ENCODE measurements around the gene CMIP.

The CMIP gene

DNA sequence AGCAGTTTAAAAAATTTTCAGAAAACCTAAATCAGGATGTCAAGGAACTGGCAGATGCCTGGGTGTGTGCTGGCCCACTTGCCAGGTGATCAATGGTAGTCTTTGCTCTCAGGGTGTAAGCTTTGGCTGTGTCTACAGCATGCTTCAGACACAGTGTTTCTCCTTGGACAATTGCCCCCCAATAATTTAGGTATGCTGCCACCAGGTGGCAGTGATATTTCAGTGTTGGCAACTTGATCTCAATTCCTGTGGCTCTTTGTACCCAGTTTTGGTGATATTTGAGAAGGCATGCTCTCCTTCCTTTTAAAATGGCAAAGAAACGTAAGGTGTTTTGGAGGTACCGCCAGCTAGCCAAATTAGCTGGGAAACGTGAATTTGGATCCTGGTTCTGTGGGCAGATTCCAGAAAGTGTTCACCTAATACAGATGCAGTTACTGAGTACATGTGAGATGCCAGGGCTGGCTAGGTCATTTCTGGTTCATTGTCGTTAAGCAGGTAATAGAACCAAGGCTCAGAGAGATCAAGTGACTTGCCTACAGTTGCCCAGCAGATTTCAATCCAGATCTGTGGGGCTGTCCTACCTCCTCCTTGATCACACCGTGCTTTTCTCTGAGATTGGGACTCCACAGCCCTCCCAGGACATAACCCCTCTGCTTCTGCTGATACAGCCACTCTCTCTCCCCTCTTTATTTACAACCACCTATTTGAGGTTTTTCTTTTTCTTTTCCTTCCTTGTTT lies 178.9 kb downstream of the CMIP start:
- H3K4me3 ChIP-seq (replicated peaks; ENCODE audit: low read depth, low read length) = no peak overlapping the region
- DNase-seq (ENCODE audit: low read depth) = peak; percentile 68
- TF ChIP-seq, protein P1, sequence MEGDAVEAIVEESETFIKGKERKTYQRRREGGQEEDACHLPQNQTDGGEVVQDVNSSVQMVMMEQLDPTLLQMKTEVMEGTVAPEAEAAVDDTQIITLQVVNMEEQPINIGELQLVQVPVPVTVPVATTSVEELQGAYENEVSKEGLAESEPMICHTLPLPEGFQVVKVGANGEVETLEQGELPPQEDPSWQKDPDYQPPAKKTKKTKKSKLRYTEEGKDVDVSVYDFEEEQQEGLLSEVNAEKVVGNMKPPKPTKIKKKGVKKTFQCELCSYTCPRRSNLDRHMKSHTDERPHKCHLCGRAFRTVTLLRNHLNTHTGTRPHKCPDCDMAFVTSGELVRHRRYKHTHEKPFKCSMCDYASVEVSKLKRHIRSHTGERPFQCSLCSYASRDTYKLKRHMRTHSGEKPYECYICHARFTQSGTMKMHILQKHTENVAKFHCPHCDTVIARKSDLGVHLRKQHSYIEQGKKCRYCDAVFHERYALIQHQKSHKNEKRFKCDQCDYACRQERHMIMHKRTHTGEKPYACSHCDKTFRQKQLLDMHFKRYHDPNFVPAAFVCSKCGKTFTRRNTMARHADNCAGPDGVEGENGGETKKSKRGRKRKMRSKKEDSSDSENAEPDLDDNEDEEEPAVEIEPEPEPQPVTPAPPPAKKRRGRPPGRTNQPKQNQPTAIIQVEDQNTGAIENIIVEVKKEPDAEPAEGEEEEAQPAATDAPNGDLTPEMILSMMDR (IDR thresholded peaks at IDR 0.05; ENCODE audit: low read length, missing control alignments) = peak; percentile 59

- H3K4me3 ChIP-seq (replicated peaks; ENCODE audit: low read depth, low read length) = no peak overlapping the region
- TF ChIP-seq, protein P1 (IDR thresholded peaks at IDR 0.05; ENCODE audit: low read length, missing control alignments) = no peak
- DNase-seq (ENCODE audit: low read depth) = no peak
These were observed 179.8 kb downstream of the CMIP start for GRCh38 chr16:81624403-81624759.

- H3K4me3 ChIP-seq (replicated peaks; ENCODE audit: low read depth, low read length) = no peak overlapping the region
- no peak for DNase-seq (ENCODE audit: low read depth)
- TF ChIP-seq, protein P1 (IDR thresholded peaks at IDR 0.05; ENCODE audit: low read length, missing control alignments) = no peak
These were observed 180.3 kb downstream of the CMIP start for GRCh38 chr16:81624760-81625543.

DNA sequence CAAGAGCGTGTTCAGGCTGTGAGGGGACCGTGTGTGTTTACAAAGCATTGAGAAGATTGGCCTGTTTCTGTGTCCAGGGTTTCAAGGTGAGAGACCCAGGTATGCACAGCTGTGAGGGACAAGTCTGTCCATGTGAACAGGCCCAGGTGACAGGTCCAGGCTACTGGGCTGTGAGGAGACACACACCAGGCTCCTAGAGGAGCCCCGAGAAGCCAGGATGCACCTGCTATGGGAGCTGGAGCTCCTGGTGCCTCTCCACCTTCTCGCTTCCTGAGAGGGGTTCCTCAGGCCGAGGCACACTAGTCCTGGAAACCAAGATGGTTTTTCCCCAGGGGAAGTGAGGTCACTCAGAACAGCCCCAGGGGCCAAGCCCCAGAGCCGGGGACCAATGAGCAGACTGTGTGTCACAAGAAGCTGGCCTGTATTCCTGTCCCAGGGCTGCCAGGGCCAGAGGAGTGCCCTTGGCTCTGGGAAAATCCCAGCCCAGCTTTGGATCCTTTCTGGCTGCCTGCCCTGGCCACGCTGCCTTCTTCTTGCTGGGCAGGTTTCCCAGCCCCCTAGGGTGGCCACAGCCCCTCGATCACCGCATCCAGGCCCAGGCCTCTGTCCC lies 181.0 kb downstream of the CMIP start:
- H3K4me3 ChIP-seq (replicated peaks; ENCODE audit: low read depth, low read length) = no peak overlapping the region
- TF ChIP-seq, protein P1 (IDR thresholded peaks at IDR 0.05; ENCODE audit: low read length, missing control alignments) = no peak

DNA sequence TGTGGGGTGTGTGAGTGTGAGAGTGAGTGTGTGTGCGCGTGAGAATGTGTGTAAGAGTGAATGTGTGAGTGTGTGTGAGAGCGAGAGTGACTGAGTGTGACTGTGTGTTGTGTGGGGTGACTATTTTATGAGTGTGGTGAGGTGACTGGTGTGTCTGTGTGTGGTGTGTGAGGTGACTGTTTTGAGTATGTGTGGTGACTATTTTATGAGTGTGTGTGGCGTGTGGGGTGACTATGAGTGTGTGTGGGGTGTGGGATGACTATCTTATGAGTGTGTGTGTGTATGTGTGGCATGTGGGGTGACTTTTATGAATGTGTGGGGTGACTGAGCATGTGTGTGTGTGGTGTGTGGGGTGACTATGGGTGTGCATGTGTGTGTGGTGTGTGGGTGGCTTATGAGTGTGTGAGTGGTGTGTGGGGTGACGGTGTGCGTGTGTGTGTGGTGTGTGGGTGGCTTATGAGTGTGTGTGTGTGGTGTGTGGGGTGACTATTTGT lies 181.6 kb downstream of the CMIP start:
- H3K4me3 ChIP-seq (replicated peaks; ENCODE audit: low read depth, low read length) = no peak overlapping the region
- TF ChIP-seq, protein P1 (IDR thresholded peaks at IDR 0.05; ENCODE audit: low read length, missing control alignments) = no peak
- DNase-seq (ENCODE audit: low read depth) = no peak

More for the DNA sequence above, 181.0 kb downstream of the CMIP start:
- peak; percentile 49 for DNase-seq (ENCODE audit: low read depth)

- H3K4me3 ChIP-seq (replicated peaks; ENCODE audit: low read depth, low read length) = no peak overlapping the region
- DNase-seq (ENCODE audit: low read depth) = peak; percentile 35
- TF ChIP-seq, protein P1 (IDR thresholded peaks at IDR 0.05; ENCODE audit: low read length, missing control alignments) = no peak
These were observed 182.4 kb downstream of the CMIP start for GRCh38 chr16:81627024-81627423.
